GM18519 (cell line): ENCODE measurements around the gene LHFPL5.

Experiments used
- ATAC-seq: cut with Tn5 transposase; IDR thresholded peaks from one replicate; pipeline ENCODE4 v1.9.1; 2021; ENCODE audit warnings: mild to moderate bottlenecking, moderate library complexity; ENCODE audit not compliant: unreplicated experiment, low FRiP score

The LHFPL5 gene

GRCh38 chr6:35804996-35805736 is at the start of gene LHFPL5:
TSS of gene LHFPL5 (plus strand) at chr6:35805352. CDS start at chr6:35805671, 319 bp downstream.
- ATAC-seq = no peak

- no peak for ATAC-seq
Measured at GRCh38 chr6:35757456-35758123, 47.6 kb upstream of the LHFPL5 start.

DNA sequence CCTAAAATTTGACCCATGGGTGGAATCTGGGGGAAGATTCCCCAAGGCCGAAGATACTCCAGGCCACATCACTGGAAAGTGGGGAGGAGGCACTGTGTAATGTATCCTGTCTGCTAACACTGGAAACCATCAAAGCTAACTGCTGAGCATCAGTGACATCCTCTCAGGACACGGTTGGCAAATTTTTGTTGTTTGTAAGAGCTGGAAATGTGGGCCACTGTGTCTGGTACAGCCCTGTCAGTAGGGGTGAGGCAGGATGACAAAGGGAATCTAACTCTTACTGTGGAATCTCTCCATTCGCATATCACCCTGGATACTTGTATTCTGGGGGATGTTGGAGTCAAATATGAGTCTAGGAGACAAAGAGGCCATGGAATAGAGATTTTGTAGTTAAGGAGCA is 45.7 kb upstream of the LHFPL5 start:
- ATAC-seq = no peak

GRCh38 chr6:35765739-35766138 is 39.4 kb upstream of the LHFPL5 start:
- ATAC-seq = no peak

DNA sequence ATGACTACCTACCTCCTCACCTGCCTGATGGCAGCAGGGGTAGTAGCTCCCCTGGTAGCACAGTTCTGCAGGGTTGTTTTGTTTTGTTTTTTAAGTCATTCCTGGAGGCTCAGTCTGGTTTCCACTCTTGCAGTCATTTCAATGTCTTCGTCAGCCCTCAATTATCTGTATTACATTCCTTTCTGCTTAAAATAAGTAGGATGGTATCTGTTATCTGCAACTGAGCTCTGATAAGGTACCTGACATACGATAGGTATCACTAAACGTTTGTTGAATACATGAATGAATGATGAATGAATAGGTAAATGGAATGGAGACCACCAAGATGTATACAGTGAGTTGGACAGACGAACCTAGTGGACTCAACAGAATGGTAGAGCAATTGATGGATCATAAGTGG is 35.9 kb upstream of the LHFPL5 start:
- ATAC-seq = no peak

DNA sequence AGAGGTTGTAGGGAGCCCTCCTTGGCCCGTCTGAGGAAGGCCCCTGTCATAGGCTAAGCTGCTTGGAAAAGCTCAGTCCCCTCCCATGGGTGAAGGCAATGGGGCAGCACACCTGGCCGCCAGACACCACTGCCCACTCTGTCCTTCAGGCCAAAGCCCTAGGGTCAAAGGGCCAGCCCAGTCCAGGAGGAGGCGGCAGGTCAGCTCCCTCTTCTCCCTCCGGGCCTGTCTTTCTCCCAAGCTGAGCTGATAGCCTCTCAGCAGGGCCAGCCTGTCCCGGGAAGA is 33.9 kb upstream of the LHFPL5 start:
- no peak for ATAC-seq

GRCh38 chr6:35774116-35774794 is 30.9 kb upstream of the LHFPL5 start:
- ATAC-seq = no peak

GRCh38 chr6:35775031-35775430 is 30.1 kb upstream of the LHFPL5 start:
- ATAC-seq = no peak

GRCh38 chr6:35776364-35777215 is 28.6 kb upstream of the LHFPL5 start, which contains the start of gene CLPSL2:
TSS of gene CLPSL2 (plus strand) at chr6:35776598. CDS start at chr6:35776619, 21 bp downstream.
- no peak for ATAC-seq

DNA sequence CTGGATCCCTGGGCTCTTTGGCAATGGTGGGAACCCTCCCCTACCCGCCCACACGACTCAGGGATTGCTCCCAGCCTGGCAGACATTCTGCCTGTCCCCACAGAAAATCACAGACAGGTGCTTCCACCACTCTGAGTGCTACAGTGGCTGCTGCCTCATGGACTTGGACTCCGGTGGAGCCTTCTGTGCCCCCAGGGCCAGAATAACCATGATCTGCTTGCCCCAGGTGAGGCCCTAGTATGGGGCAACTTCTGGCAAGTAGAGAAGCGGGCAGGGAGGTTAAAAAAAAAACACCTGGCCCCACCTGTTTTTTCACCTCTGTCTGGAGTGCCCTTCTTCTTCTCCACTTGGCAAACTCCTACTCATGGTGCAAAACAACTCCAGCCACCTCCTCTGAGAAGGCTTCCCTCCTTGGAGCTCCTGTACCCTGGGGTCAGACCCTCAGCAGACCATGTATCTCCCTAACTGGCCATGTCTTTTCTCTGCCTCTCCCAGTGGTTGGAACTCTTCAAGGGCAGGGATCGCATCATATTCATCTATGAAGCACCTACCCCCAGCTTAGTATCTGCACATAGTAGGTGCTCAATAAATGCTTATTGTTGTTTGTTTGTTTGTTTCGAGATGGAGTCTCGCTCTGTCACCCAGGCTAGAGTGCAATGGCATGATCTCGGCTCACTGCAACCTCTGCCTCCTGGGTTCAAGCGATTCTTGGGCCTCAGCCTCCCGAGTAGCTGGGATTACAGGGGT is 27.6 kb upstream of the LHFPL5 start:
- ATAC-seq = no peak

GRCh38 chr6:35778437-35778836 is 26.7 kb upstream of the LHFPL5 start:
- no peak for ATAC-seq

GRCh38 chr6:35780719-35781118 is 24.4 kb upstream of the LHFPL5 start, which contains the start of gene CLPSL1:
TSS of gene CLPSL1 (plus strand) at chr6:35781019. CDS start at chr6:35781111, 92 bp downstream.
- ATAC-seq = no peak

DNA sequence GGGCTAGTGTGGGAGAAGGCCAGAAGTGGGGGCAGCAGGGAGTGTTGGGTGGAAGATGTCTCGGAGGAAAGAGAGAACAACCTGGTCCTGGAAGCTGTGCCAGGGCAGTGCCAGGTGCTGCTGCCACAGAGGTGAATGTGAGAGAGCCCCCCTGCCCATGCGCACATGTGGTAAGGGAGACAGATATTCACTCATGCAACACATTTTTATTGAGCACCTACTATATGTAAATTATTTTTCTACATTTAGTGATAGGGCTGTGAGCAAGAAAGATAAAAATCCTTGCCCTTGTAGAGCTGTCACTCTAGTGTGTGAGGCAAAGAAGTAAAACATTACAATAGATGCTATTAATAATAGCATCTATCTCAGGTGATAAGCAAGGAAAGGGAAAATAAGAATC is 23.9 kb upstream of the LHFPL5 start:
- ATAC-seq = no peak

DNA sequence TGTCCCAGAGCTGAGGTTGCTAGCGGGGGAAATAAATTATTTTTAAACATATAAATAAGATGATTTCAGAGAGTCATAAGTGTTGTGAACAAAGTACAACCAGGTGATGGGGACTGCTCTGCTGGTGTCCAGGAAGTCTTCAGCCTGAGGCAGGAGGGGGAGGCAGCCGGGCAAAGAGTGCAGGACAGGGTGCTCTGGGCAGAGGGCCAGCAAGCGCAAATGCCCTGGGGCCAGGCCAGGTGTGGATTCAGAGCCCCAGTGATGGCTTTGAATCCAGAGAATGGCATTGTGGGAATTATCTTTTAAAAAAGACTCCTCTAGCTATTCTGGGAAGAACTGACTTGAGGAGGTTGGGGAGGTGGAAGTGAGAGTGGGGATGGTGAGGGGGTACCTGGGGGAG is 22.7 kb upstream of the LHFPL5 start:
- no peak for ATAC-seq

DNA sequence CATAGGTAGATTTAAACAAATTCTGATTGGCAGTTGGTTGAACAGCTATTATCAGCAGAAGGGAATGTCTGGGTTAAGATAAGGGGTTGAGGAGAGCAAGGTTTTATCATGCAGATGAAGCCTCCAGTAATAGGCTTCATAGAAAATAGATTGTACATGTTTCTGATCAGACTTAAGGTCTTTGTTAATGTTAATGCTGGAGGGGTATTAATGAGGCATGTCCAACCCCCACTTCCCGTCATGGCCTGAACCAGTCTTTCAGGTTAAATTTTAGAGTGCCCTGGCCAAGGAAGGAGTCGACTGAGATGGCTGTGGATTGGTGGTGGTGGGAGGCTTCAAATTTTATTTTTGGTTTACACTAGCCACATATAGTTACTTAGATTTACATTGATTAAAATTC is 21.0 kb upstream of the LHFPL5 start:
- ATAC-seq = no peak

DNA sequence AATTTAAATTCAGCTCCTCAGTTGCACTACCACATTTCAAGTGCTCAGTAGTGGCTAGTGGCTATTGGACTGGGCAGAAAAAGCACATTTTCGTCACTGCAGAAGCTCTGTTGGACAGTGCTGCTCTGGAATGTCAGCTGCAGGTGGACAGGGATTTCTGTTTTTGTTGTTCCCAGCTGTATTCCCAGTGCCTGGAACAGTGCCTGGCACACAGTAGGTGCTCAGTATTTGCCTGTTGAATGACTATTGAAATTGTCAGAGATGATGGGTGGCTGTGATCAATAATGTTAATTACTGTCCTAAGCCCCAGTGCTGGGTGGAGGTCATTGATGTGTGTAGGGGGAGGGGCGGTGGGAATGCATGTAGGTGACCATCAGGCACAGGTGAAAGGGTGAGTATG is 18.9 kb upstream of the LHFPL5 start:
- ATAC-seq = no peak

DNA sequence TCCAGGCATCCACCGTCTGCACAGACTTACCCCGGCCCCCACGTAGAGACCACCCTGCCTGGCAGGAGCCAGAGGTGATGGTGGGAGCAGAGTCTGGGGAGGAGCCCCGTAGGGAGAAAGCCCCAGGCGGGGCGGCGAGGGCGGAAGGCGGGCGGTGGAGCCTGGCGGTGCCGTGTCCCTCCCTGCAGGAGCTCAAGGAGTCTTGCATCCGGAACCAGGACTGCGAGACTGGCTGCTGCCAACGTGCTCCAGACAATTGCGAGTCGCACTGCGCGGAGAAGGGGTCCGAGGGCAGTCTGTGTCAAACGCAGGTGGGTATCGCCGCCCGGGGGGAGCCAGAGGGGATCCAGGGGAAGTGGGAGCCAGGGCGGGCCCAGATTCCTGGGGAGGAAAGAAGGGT is 18.3 kb upstream of the LHFPL5 start:
- no peak for ATAC-seq

GRCh38 chr6:35787266-35788218 is 17.6 kb upstream of the LHFPL5 start:
- no peak for ATAC-seq

- ATAC-seq = no peak
Measured at GRCh38 chr6:35788423-35788982, 16.6 kb upstream of the LHFPL5 start.
